HCT116 (cell line): ENCODE data around the gene DNM1. TPM values are rescaled to one million over a fixed set of nuclear protein-coding genes. Genes with fewer than 3 reads are reported as not detected.

Experiments used
- ATAC-seq: fragments of 200-7000 bp; cut with Tn5 transposase; 2 replicates; pipeline ENCODE4 v1.9.1; 2020; ENCODE audit warnings: mild to moderate bottlenecking, moderate library complexity
- BruUV-seq: library from RNA; stranded (reverse); fragments of 400-500 nt; replicated peaks from 2 replicates; lab custom pipeline; 2021; lab: Mats Ljungman, UMichigan
- CTCF ChIA-PET: fragments of 300-600 bp; sonication (Branson Sonifier 250); formaldehyde crosslinking; loops from one replicate; lab custom pipeline; 2021; ENCODE audit warnings: antibody characterized with exemption; lab: Charles Lee
- POLR2A ChIA-PET: fragments of 300-600, 350-600 bp; sonication (Branson Sonifier 250); formaldehyde crosslinking; loops from one replicate; lab custom pipeline; 2021; ENCODE audit warnings: antibody characterized with exemption; lab: Charles Lee
- RAD21 ChIA-PET, 2 experiments: fragments of 300-600 bp; sonication (Branson Sonifier 250); formaldehyde crosslinking; loops; one replicate each; lab custom pipeline; 2023; ENCODE audit warnings: low total read pairs in 2 of 2; ENCODE audit not compliant: uncharacterized antibody in 2 of 2, unreplicated experiment in 2 of 2, low non-redundant PET in 1 of 2; lab: Charles Lee
- DNase-seq: peaks from one replicate; pipeline ENCODE4 v3.0.0-alpha.2; 2010; ENCODE audit warnings: low read depth, low spot score
- H2AFZ ChIP-seq: fragments of 200-600 bp; shearing (Covaris generic), sonication (generic); 2 replicates; pipeline ENCODE4 v1.6.1; 2017; ENCODE audit warnings: low read depth, mixed run types, mixed read lengths, antibody characterized with exemption, low read length; ENCODE audit not compliant: poor library complexity, severe bottlenecking
- H3K27ac ChIP-seq: 2 replicates; pipeline ENCODE4 v1.5.1; 2012; ENCODE audit warnings: low read depth, low read length
- H3K27me3 ChIP-seq: fragments of 200-600 bp; sonication (generic); 2 replicates; pipeline ENCODE4 v1.6.1; 2016; ENCODE audit warnings: mixed run types, low read length, mixed read lengths; ENCODE audit not compliant: insufficient read depth
- H3K36me3 ChIP-seq, 2 experiments: fragments of 200-500 bp in 1 of 2; fragments of 200-600 bp in 1 of 2; sonication (Bioruptor generic) in 1 of 2; sonication (generic) in 1 of 2; 2 replicates each; pipeline versions ENCODE4 v1.5.1 to v1.6.1; 2014 to 2016; ENCODE audit warnings: low read length in 2 of 2, inconsistent platforms in 1 of 2, mixed read lengths in 1 of 2, mixed run types in 1 of 2; ENCODE audit not compliant: insufficient read depth in 2 of 2, control insufficient read depth in 1 of 2
- H3K4me1 ChIP-seq, 2 experiments: fragments of 200-600 bp in 1 of 2; sonication (generic) in 1 of 2; 2 replicates each; pipeline versions ENCODE4 v1.5.1 to v1.6.1; 2012 to 2017; ENCODE audit warnings: low read length in 2 of 2, inconsistent platforms in 1 of 2, mild to moderate bottlenecking in 1 of 2, mixed read lengths in 1 of 2, mixed run types in 1 of 2, moderate library complexity in 1 of 2; ENCODE audit not compliant: insufficient read depth in 2 of 2, control insufficient read depth in 1 of 2
- H3K4me2 ChIP-seq: fragments of 200-600 bp; sonication (generic); 2 replicates; pipeline ENCODE4 v1.6.1; 2017; ENCODE audit warnings: mixed run types, low read length, mixed read lengths
- H3K4me3 ChIP-seq, 2 experiments: fragments of 200-600 bp in 1 of 2; sonication (generic) in 1 of 2; replicated peaks in 1 of 2; 2 replicates each; pipeline ENCODE4 v1.5.1; 2011 to 2016; ENCODE audit warnings: low read length in 2 of 2, control low read depth in 1 of 2, low read depth in 1 of 2, mild to moderate bottlenecking in 1 of 2, mixed read lengths in 1 of 2, mixed run types in 1 of 2
- H3K79me2 ChIP-seq: fragments of 200-600 bp; sonication (generic); 2 replicates; pipeline ENCODE4 v1.6.1; 2017; ENCODE audit warnings: mild to moderate bottlenecking, mixed run types, low read length, moderate library complexity, mixed read lengths; ENCODE audit not compliant: insufficient read depth
- H3K9ac ChIP-seq: fragments of 200-600 bp; sonication (generic); 2 replicates; pipeline ENCODE4 v1.6.1; 2016; ENCODE audit warnings: low read length, mixed read lengths
- H3K9me2 ChIP-seq: fragments of 200-600 bp; sonication (generic), shearing (Covaris generic); 2 replicates; pipeline ENCODE4 v1.6.1; 2017; ENCODE audit warnings: mixed run types, mild to moderate bottlenecking, moderate library complexity; ENCODE audit not compliant: insufficient read depth
- H3K9me3 ChIP-seq, 2 experiments: fragments of 200-500 bp in 1 of 2; fragments of 200-600 bp in 1 of 2; sonication (Bioruptor generic) in 1 of 2; sonication (generic) in 1 of 2; 2 replicates each; pipeline ENCODE4 v1.6.1; 2014 to 2017; ENCODE audit warnings: low read length in 2 of 2, mixed read lengths in 2 of 2, inconsistent platforms in 1 of 2, low read depth in 1 of 2, mild to moderate bottlenecking in 1 of 2, mixed run types in 1 of 2, moderate library complexity in 1 of 2; ENCODE audit not compliant: control insufficient read depth in 1 of 2, insufficient read depth in 1 of 2
- H4K20me1 ChIP-seq: fragments of 200-600 bp; sonication (generic), shearing (Covaris generic); 2 replicates; pipeline ENCODE4 v1.6.1; 2017; ENCODE audit warnings: mixed run types, mild to moderate bottlenecking, moderate library complexity; ENCODE audit not compliant: insufficient read depth
- CEBPB ChIP-seq: IDR thresholded peaks from 2 replicates; pipeline ENCODE4 v1.6.1; 2012; ENCODE audit warnings: low read depth
- CTCF ChIP-seq, 3 experiments: fragments of 200-600 bp in 1 of 3; sonication (generic) in 1 of 3; IDR thresholded peaks in 2 of 3; conservative IDR thresholded peaks in 1 of 3; 2 replicates each; pipeline ENCODE4 v1.5.1; 2012 to 2017; ENCODE audit warnings: low read depth in 2 of 3, low read length in 2 of 3, antibody characterized with exemption in 1 of 3, borderline replicate concordance in 1 of 3, control low read depth in 1 of 3, mild to moderate bottlenecking in 1 of 3, mixed read lengths in 1 of 3, mixed run types in 1 of 3, moderate library complexity in 1 of 3; ENCODE audit not compliant: insufficient read depth in 1 of 3
- EGR1 ChIP-seq: IDR thresholded peaks from 2 replicates; pipeline ENCODE4 v1.6.1; 2012; ENCODE audit warnings: low read depth
- EZH2phosphoT487 ChIP-seq: fragments of 200-600 bp; IDR thresholded peaks from 2 replicates; pipeline ENCODE4 v1.6.1; 2018; ENCODE audit warnings: antibody characterized with exemption, borderline replicate concordance
- FOSL1 ChIP-seq: IDR thresholded peaks from 2 replicates; pipeline ENCODE4 v1.6.1; 2012; ENCODE audit warnings: low read depth
- JUND ChIP-seq: IDR thresholded peaks from 2 replicates; pipeline ENCODE4 v1.6.1; 2012
- MAX ChIP-seq: IDR thresholded peaks from 2 replicates; pipeline ENCODE4 v1.6.1; 2012
- POLR2A ChIP-seq: IDR thresholded peaks from 2 replicates; pipeline ENCODE4 v1.7.0; 2011; ENCODE audit warnings: borderline replicate concordance; ENCODE audit not compliant: insufficient read depth, insufficient read length; ENCODE audit errors: extremely low read depth
- POLR2AphosphoS5 ChIP-seq: IDR thresholded peaks from 2 replicates; pipeline ENCODE4 v1.6.1; 2011; ENCODE audit warnings: mild to moderate bottlenecking, low read depth, low read length, moderate library complexity
- RAD21 ChIP-seq: IDR thresholded peaks from 2 replicates; pipeline ENCODE4 v1.6.1; 2012; ENCODE audit warnings: low read depth, mild to moderate bottlenecking
- TCF7L2 ChIP-seq: IDR thresholded peaks from 2 replicates; pipeline ENCODE4 v1.7.0; 2011; ENCODE audit warnings: borderline replicate concordance, inconsistent platforms; ENCODE audit not compliant: insufficient read depth, insufficient read length; ENCODE audit errors: extremely low read depth
- ZFX ChIP-seq: fragments of 450-650 bp; IDR thresholded peaks from 2 replicates; pipeline ENCODE4 v1.6.1; 2017
- intact Hi-C: fragments of 100-400 bp; cut with micrococcal nuclease; formaldehyde crosslinking; loops from 2 replicates; pipeline ENCODE4 v1.10.0; 2022
- total RNA-seq: library from RNA; stranded (reverse); gene quantifications from one replicate; pipeline ENCODE4 v1.2.1, GENCODE V29; 2021; ENCODE audit not compliant: unreplicated experiment

DNM1 gene
- total RNA-seq, 1 experiment from 2014 or later = 12.0 TPM

- no peak for DNase-seq
- Histone ChIP-seq H3K36me3 (no peaks in the 10 kb centered on the region), H3K79me2 (no peaks in the 10 kb centered on the region), H3K4me3 (no peak overlapping the region), H3K9me2 (no peaks in the 10 kb centered on the region), H3K4me1 (peaks cover 4 to 31% of the 10 kb centered on the region in 2 experiments; a peak in 3 of 4 replicates), H3K27me3 (no peaks in the 10 kb centered on the region), H4K20me1 (no peaks in the 10 kb centered on the region), H3K4me2 (no peak overlapping the region), H2AFZ (no peak overlapping the region), H3K9ac (no peak overlapping the region), H3K27ac (no peak overlapping the region), H3K9me3 (no peaks in the 10 kb centered on the region)
- intact Hi-C loops = no loop called here
- ChIA-PET POLR2A (no interaction called here), CTCF (no interaction called here), RAD21 (no interaction called here)
- TF ChIP-seq ZFX (no peak), FOSL1 (no peak), EGR1 (no peak), POLR2A (no peak), RAD21 (no peak), POLR2AphosphoS5 (no peak), CTCF (IDR thresholded peaks at IDR 0.05 in 2 of 3, conservative IDR thresholded peaks at IDR 0.05 in 1 of 3; ENCODE audit: borderline replicate concordance in 1 of 3, insufficient read depth in 1 of 3, low read depth in 2 of 3, low read length in 2 of 3) (no peak), CEBPB (no peak), TCF7L2 (no peak), EZH2phosphoT487 (no peak), JUND (no peak), MAX (no peak)
- BruUV-seq = no TSS peak
- no peak for ATAC-seq
Observed at GRCh38 chr9:128208386-128208785, 5.2 kb downstream of the DNM1 start.
